Ascending aorta (tissue), 2 donors: ENCODE measurements around the gene CEP170B. TPM values are rescaled to one million over a fixed set of nuclear protein-coding genes. Genes with fewer than 3 reads are reported as not detected.
"Not testable (repeated sequence)": the region's sequence is repeated elsewhere in the genome, so short reads cannot be mapped to it uniquely, and the experiment has no call there.

ENCODE experiments used
- DNase-seq, 2 donors: peaks; one replicate each; pipeline ENCODE4 v3.0.0-alpha.2; 2019; ENCODE audit warnings: low spot score in 2 of 2
- H3K27ac ChIP-seq, 2 donors: fragments of 200-600 bp; sonication (generic); one replicate each; pipeline ENCODE4 v1.5.1; 2016 to 2017; ENCODE audit warnings: mild to moderate bottlenecking in 1 of 2
- H3K27me3 ChIP-seq: fragments of 200-600 bp; sonication (generic); one replicate; pipeline ENCODE4 v1.5.1; 2017
- H3K36me3 ChIP-seq, 2 donors: fragments of 200-600 bp; sonication (generic); one replicate each; pipeline ENCODE4 v1.5.1; 2016
- H3K4me1 ChIP-seq, 2 donors: fragments of 200-600 bp; sonication (generic); one replicate each; pipeline ENCODE4 v1.5.1; 2016 to 2017; ENCODE audit warnings: mild to moderate bottlenecking in 1 of 2
- H3K4me3 ChIP-seq, 2 donors: fragments of 200-600 bp; sonication (generic); one replicate each; pipeline ENCODE4 v1.5.1; 2016 to 2017; ENCODE audit warnings: mild to moderate bottlenecking in 1 of 2
- H3K9me3 ChIP-seq, 2 donors: fragments of 200-600 bp; sonication (generic); one replicate each; pipeline ENCODE4 v1.5.1; 2016
- intact Hi-C: fragments of 100-400 bp; cut with DNase I; formaldehyde crosslinking; loops from one replicate; pipeline ENCODE4 v1.15.1; 2023
- total RNA-seq: library from RNA; depleted of rRNA; stranded (reverse); fragments of >200 nt; gene quantifications from one replicate; pipeline ENCODE4 v1.1.0, GENCODE V29; 2016

The CEP170B gene
- total RNA-seq, 1 donor from 2014 or later: 39.1 TPM

DNA sequence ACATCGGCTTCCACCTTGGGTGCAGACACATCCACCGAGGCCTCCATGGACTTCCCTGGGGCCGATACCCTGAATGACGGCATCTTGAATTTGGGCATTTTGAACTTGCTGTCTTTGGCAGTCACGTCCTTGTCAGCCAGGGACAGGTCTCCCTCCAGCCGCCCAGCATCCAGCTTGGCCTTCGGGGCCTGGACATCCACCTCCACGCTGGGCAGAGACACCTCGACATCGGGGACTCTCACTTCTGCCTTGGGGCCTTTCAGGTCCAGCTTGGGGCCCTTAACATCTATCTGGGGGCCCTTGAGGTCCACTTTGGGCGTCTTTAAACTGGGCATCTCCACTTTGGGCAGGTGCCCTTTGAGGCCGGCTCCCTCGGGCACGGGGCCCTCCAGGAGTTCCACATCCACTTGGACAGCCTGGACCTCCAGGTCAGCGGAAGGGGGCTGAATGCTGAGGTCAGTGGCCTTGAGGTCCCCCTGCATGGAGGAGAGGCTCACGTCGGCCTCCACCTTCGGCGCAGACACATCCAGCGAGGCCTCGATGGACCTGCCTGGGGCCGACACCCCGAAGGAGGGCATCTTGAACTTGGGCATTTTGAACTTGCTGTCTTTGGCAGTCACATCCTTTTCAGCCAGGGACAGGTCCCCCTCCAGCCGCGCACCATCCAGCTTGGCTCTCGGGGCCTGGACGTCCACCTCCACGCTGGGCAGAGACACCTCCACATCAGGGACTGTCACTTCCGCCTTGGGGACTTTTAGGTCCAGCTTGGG lies 79.6 kb downstream of the CEP170B start:
- H3K27ac ChIP-seq, H3K4me1 ChIP-seq, intact Hi-C loops, DNase-seq, H3K27me3 ChIP-seq, H3K4me3 ChIP-seq, H3K9me3 ChIP-seq: not testable (repeated sequence)
- H3K36me3 ChIP-seq: peaks cover 3 to 14% of the 10 kb centered on the region in 2 donors

DNA sequence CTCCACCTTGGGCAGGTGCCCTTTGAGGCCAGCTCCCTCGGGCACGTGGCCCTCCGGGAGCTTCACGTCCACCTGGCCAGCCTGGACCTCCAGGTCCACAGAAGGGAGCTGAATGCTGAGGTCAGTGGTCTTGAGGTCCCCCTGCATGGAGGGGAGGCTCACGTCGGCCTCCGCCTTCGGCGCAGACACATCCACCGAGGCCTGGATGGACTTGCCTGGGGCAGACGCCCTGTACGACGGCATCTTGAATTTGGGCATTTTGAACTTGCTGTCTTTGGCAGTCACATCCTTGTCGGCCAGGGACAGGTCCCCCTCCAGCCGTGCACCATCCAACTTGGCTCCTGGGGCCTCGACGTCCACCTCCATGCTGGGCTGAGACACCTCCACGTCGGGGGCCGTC lies 80.2 kb downstream of the CEP170B start:
- H3K27ac ChIP-seq, intact Hi-C loops, H3K27me3 ChIP-seq, H3K4me1 ChIP-seq, H3K9me3 ChIP-seq, H3K4me3 ChIP-seq, DNase-seq: not testable (repeated sequence)
- H3K36me3 ChIP-seq: peaks cover 3 to 11% of the 10 kb centered on the region in 2 donors

Other genes with a start within 250 kb of the CEP170B start
- 249 TPM for gene INF2, start 175.7 kb upstream of the CEP170B start, total RNA-seq
- 30.2 TPM for gene ADSS1, start 141.0 kb upstream of the CEP170B start, total RNA-seq
- gene SIVA1, start 112.1 kb upstream of the CEP170B start, total RNA-seq: 410 TPM
- 112 TPM for gene AKT1, start 69.5 kb upstream of the CEP170B start, total RNA-seq
- gene ZBTB42, start 64.2 kb upstream of the CEP170B start, total RNA-seq: 23.5 TPM
- gene PLD4, start 59.6 kb downstream of the CEP170B start, total RNA-seq: not detected
- 35.5 TPM for gene AHNAK2, start 113.1 kb downstream of the CEP170B start, total RNA-seq
- 18.1 TPM for gene CLBA1, start 120.5 kb downstream of the CEP170B start, total RNA-seq
- 2.3 TPM for gene CDCA4, start 155.8 kb downstream of the CEP170B start, total RNA-seq
- not detected for gene GPR132, start 200.2 kb downstream of the CEP170B start, total RNA-seq